Activated naive CD4-positive, alpha-beta T cell treated with anti-CD3 and anti-CD28 coated beads, Interleukin-2, amount 50 U/mL, for 16 hours (primary cell): ENCODE data around the gene GON4L.
A peak's percentile ranks its signal among the peaks of the same experiment; 100 is the strongest.
"Not testable (repeated sequence)": the region's sequence is repeated elsewhere in the genome, so short reads cannot be mapped to it uniquely, and the experiment has no call there.

ENCODE experiments used
- DNase-seq: peaks from one replicate; pipeline ENCODE4 v3.0.0-alpha.2; 2020

Gene GON4L

DNA sequence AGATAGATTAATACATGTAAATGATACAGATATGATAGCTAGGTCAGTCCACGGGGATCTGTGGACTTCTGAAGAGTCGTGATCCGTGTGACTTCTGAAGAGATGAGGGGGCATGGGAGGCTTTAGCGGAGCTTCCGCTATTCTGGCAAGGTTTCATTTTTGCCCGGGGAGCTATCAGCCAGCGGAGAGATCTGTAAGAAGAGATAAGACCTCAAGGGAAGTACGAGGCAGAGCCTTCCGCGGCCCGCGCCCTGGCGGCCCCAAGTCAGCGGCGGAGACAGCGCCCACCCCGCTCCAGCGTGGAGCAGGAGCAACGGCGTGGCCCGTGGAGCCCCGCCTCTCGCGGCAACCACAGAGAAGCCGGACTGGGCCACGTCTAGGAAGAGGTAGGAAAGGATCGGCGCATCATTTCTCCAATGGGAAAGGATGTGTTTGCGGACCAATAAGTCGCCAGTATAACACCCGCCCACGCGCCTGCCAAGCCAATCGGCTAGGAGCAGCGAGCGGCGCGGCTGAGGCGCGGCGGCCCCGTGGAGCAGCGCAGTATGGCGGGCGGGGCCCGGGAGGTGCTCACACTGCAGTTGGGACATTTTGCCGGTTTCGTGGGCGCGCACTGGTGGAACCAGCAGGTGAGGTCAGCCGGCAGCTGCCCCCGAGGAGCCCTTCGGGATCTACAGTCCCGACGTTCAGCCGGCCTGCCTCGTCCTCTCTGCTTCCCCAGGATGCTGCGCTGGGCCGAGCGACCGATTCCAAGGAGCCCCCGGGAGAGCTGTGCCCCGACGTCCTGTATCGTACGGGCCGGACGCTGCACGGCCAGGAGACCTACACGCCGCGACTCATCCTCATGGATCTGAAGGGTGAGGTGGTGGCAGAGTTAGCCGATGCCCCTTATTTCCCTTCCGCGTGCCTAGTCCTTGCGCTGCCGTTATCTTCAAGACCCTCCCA is 111.5 kb downstream of the GON4L start:
- DNase-seq = peak; percentile 99

DNA sequence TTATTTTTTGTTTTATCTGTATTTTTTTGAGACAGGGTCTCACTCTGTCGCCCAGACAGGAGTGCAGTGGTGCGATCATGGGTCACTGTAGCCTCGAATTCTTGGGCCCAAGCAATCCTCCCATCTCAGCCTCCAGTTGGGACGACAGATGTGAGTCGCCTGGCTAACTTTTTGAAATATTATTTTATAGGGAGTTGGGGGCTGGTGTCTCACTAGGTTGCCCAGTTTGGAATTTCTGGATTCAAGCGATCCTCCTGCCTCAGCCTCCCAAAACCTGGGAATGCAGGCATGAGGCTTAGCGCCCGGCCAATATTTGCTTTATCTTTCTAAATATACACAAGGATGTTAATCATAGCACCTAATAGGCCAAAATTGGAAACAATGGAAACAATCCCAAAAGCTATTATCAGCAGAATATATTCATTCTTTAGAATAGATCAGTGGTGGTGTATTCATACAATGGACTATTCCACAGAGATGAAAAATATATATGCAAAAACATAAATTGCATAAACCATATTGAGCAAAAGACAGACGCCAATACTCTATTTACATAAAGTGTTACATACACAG is 112.2 kb downstream of the GON4L start:
- no peak for DNase-seq

DNA sequence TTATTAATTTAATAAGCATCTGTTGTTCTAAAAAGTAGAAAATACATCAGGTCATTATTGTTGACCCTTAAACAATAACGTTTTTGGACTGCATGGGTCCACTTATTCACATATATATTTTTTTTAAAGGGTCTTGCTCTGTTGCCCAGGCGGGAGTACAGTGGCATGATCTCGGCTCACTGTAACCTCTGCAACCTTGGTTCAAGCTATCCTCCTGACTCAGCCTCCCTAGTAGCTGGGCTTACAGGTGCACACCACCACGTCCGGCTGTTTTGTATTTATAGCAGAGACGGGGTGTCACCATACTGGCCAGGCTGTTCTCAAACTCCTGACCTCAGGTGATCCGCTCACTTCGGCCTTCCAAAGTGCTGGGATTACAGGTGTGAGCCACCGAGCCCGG is 115.1 kb downstream of the GON4L start:
- DNase-seq = no peak

DNA sequence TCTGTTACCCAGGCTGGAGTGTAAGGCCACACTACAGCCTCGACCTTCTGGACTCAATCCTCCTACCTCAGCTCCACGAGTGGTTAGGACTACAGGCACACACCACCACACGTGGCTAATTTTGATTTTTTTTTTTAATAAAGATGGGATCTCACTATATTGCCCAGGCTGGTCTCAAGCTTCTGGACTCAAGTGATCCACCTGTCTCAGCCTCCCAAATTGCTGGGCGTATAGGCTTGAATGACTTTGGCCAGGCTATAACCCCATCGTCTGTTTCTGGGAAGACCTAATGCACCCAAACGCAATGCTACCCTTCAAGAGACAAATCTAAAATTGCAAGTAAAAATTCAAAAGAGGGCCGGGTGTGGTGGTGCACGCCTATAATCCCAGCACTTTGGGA is 116.0 kb downstream of the GON4L start:
- DNase-seq = no peak

DNA sequence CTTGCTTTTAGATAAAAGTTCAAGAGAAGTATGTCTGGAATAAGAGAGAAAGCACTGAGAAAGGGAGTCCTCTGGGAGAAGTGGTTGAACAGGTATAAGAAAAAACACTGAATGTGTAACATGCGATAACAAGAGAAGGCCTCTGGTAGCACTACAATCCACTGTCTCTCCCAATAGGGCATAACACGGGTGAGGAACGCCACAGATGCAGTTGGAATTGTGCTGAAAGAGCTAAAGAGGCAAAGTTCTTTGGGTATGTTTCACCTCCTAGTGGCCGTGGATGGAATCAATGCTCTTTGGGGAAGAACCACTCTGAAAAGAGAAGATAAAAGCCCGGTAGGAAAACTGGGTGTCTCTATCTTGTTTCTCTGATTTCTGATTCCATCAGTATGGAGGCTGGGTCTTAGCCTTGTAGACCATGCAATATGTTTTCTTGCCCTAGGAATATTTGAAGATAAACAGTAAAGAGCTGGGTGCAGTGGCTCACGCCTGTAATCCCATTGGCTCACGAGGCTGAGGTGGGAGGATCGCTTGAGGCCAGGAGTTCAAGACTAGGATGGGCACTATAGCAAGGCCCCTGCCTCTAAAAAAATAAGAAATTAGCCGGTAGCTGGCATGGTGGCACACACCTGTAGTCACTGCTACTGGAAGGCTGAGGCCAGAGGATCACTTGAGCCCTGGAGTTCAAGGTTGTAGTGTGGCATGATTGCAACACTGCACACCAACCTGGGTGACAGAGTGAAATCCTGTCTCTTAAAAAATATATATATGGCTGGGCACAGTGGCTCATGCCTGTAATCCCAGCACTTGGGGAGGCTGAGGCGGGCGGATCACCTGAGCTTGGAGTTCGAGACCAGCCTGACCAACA is 127.7 kb downstream of the GON4L start:
- peak; percentile 21 for DNase-seq

DNA sequence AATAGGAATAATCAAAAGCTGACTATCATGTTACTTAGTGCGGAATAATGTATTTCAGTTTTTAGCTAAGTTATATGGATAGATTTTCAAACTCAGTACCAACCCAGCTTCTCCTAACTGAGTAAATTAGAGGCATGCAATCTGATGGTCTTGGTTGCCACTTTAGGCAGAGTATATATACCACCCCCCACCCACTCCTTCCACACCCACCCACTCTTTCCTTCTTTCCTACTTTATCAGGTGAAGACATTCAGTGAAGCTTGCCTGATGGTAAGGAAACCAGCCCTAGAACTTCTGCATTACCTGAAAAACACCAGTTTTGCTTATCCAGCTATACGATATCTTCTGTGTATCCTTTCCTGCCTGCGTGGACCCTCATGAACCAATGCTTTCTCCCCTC is 131.9 kb downstream of the GON4L start:
- no peak for DNase-seq

DNA sequence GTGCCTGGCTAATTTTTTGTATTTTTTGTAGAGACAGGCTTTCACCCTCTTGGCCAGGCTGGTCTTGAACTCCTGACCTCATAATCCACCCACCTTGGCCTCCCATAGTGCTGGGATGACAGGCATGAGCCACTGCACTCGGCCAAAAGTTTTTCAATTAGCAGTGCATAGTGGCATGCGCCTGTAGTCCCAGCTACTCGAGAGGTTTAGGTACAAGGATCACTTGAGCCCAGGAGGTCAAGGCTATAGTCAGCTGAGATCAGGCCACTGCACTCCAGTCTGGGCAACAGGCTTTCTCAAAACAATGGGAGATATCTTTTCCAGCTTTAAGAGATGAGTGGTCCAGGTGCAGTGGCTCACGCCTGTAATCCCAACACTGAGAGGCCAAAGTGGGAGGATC is 137.3 kb downstream of the GON4L start:
- no peak for DNase-seq

DNA sequence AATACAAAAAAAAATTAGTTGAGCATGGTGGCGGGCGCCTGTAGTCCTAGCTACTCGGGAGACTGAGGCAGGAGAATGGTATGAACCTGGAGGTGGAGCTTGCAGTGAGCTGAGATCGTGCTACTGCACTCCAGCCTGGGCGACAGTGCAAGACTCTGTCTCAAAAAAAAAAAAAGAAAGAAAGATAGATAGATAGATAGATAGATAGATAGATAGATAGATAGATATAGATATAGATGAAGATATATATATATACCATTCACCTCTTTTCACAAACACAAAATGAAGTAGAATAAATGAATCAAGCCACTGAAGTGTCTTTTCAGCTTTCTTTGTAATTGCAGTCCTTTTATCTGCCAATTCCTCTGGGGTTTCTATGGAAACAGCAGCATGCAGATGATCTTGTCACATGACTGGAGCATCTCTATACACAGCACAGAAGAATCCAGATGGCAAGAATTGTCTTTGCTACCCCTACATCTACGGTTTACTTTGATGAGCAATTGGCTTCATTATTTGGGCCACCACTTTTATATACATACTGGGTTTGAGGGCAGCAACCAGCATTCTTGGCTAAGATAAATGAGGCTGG is 138.4 kb downstream of the GON4L start:
- not testable (repeated sequence) for DNase-seq

DNA sequence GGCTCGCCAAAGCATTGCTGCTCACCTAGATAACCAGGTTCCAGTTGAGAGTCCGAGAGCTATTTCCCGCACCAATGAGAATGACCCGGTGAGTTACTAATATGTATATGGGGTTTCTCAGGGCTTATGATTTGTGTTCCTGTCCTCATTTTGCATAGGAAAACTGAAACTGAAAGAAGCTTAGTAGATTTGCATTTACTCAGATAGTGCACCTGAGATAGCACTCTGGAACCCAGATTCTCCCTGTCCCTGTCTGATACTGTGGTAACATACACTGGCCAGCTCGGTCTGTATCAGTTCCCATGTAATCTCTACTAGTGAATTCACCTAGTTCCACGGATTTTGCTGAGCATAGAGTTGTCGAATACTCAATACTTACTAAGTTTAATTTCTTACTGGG is 140.0 kb downstream of the GON4L start:
- no peak for DNase-seq

DNA sequence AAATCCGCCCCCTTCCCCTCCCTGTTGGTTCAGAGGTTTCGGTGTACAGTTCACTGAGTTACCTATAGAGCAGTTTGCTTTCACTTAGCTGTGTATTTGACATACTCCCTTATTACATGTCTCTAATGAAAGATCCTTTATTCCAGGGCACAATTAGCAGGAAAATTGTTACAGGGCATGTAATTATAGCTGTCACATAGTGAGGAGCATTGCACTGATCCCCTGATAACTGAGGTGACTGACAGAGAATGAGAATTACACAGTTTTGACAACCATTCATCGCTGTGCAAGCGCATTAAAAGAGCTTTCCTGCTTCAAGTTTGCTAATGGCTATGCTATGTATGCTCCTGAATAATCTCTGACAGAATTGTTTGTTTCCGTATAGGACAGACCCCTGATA is 141.2 kb downstream of the GON4L start:
- DNase-seq = no peak

DNA sequence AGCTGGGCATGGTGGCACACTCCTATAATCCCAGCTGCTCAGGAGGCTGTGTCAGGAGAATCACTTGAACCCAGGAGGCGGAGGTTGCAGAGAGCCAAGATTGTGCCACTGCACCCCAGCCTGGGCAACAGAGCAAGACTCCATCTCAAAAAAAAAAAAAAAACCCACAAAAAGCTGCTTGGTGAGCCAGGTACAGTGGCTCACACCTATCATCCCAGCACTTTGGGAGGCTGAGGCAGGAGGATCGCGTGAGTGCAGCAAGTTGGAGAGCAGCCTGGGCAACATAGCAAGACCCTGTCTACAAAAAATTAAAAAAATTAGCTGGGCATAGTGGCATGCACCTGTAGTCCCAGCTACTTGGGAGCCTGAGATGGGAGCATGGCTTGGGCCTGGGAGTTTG is 142.0 kb downstream of the GON4L start:
- DNase-seq = not testable (repeated sequence)

DNA sequence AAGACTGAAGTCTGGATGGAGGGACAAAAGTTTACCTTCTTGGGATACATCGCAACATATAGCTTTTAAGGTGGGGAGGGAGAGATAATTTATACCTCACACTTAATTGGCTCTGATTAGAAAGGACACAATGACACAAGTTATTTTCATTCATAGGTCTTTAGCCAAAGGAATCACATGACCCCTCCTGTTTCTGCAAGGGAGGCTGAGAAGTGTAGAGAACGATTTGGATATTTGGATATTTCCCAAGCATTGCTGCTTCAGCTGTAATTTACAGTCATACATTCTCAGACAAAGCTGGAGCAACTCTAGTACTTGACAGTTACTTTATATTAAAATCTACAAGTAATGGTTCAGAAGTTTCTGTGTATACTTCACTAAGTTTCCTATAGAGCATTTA is 143.9 kb downstream of the GON4L start:
- DNase-seq = no peak

DNA sequence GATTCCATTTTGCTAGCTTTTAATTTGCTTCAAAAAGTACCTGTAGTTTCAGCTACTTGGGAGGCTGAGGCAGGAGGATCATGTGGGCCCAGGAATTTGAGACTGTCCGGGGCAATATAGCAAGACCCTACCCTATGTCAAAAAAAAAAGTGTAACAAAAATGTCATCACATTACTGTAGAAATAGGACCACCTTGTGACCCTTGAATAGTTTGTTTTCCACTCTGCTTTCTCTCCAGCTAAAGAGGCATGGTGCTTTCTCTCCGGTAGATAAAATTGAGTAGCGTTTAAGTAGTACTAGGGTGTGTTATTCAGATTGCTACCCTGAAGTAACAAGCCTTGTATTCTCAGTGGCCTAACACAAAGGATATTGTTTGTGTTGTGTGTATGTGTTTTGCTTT is 144.4 kb downstream of the GON4L start:
- DNase-seq = not testable (repeated sequence)

DNA sequence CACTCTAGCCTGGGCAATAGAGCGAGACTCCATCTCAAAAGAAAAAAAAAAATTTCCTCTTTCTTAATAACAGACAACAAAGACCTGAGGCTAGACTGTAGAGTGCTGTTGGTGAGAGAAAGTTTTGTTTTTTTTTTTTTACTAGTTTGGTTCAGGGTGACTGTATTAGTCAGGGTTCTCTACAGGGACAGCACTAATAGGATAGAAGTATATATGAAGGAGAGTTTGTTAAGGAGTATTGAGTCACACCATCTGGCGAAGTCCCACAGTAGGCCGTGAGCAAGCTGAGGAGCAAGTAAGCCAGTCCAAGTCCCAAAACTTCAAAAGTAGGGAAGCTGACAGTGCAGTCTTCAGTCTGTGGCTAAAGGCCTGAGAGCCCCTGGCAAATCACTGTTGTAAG is 145.6 kb downstream of the GON4L start:
- DNase-seq = not testable (repeated sequence)

DNA sequence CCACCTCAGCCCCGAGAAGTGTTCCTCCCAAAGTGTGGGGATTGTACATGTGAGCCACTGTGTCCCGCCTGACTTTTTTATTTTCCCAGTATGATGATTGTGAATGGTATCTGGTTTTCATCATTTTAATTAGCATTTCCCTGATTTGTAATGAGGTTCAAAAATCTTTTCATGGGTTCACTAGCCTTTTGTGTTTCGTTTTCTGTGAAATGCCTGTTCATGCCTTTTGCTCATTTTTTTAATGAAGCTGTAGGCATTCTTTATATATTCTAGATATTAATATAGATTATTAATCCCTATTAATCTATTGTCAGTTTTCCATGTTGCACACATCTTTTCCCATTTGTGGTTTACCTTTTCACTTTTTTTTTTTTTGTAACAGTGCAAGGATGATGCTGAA is 147.6 kb downstream of the GON4L start:
- DNase-seq = no peak

DNA sequence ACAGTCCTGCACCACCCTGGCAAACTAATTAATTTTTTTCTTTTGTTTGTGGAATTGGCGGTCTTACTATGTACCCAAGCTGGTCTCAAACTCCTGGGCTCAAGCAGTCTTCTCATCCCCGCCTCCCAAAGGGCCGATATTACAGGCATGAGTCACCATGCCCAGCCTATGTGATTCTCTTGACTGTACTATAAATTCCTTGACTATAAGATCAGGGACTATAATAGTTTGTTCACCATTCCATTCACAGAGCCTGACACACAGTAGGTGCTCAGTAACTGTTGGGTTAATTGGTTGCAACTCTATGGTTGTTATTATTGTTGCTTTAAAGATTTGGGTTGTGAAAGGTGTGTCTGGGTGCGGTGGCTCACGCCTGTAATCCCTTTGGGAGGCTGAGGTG is 150.9 kb downstream of the GON4L start:
- DNase-seq = no peak

DNA sequence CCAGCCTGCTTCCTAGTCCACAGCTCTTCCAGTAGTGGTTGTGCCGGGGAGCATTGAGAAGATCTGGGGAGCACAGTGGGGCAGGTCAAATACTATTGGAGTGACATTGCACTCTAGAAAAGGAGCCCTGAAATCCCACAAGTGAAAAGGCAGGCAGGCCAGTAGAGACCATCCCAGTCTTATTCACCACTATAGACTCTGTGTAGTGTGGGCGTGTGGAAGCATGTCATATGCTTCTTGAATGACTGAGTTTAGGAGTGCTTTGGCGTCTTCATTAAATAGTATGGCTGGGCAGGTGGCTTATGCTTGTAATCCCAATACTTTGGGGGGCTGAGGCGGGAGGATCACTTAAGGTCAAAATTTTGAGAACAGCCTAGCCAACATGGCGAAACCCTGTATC is 152.6 kb downstream of the GON4L start:
- DNase-seq = not testable (repeated sequence)

DNA sequence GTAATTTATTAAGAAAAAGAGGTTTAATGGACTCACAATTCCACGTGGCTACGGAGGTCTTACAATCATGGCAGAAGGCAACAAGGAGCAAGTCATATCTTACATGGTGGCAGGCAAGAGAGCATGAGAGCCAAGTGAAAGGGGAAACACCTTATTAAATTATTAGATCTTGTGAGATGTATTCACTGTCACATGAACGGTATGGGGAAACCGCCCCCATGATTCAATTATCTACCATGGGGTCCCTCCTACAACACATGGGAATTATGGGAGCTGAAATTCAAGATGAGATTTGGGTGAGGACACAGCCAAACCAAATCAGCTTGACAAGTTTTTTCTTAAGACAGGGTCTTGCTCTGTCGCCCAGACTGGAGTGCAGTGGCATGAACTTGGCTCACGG is 153.8 kb downstream of the GON4L start:
- no peak for DNase-seq

DNA sequence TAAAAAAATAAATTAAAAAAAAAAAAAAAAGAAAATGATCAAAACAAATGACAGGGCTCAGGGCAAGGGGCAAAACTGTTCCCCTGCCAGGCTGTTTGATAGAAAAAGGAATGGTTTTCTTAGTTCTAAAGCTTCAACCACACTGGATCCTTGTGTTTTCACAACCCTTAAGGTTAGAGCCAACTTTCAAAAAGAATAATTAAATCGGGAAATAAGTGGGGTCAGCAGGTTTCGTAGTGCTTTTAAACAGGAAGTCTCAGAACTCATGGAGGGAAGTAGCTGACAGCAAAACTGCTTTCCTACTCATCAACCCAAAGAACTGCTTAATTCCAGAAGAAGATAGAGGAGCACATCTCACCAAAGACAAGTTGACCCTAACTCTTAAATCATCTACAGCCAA is 155.3 kb downstream of the GON4L start:
- DNase-seq = not testable (repeated sequence)
